RWPE2 (cell line): Measurements from ENCODE around the gene SRSF3.

ENCODE experiments used
- ATAC-seq: fragments of 200-7000 bp; cut with Tn5 transposase; 3 replicates; pipeline ENCODE4 v1.9.1; 2021; ENCODE audit warnings: low read depth
- DNase-seq: peaks from one replicate; pipeline ENCODE4 v3.0.0-alpha.2; 2020; ENCODE audit warnings: low spot score
- H3K27ac ChIP-seq: fragments of 450-650 bp; 2 replicates; pipeline ENCODE4 v1.5.1; 2017; ENCODE audit warnings: mild to moderate bottlenecking; ENCODE audit not compliant: poor library complexity, severe bottlenecking
- H3K27me3 ChIP-seq: fragments of 250-450 bp; sonication (Bioruptor Pico); 2 replicates; pipeline ENCODE4 v1.5.1; 2021; ENCODE audit warnings: mild to moderate bottlenecking, moderate library complexity; ENCODE audit not compliant: insufficient read depth, poor library complexity, severe bottlenecking
- H3K36me3 ChIP-seq: fragments of 250-450 bp; sonication (Bioruptor Pico); 2 replicates; pipeline ENCODE4 v1.5.1; 2020; ENCODE audit warnings: low read depth, mild to moderate bottlenecking, moderate library complexity
- H3K4me1 ChIP-seq: fragments of 250-450 bp; sonication (Bioruptor Pico); 2 replicates; pipeline ENCODE4 v1.5.1; 2021; ENCODE audit warnings: mild to moderate bottlenecking, moderate library complexity; ENCODE audit not compliant: insufficient read depth, poor library complexity, severe bottlenecking
- H3K4me3 ChIP-seq: fragments of 250-450 bp; sonication (Bioruptor Pico); 2 replicates; pipeline ENCODE4 v1.5.1; 2021; ENCODE audit warnings: mild to moderate bottlenecking, moderate library complexity; ENCODE audit not compliant: severe bottlenecking
- H3K9me3 ChIP-seq: fragments of 250-450 bp; sonication (Bioruptor Pico); 2 replicates; pipeline ENCODE4 v1.5.1; 2021; ENCODE audit warnings: mild to moderate bottlenecking, moderate library complexity; ENCODE audit not compliant: severe bottlenecking
- CTCF ChIP-seq: fragments of 450-650 bp; IDR thresholded peaks from one replicate; pipeline ENCODE4 v1.5.1; 2017; ENCODE audit warnings: mild to moderate bottlenecking, moderate library complexity; ENCODE audit not compliant: poor library complexity, severe bottlenecking

The SRSF3 gene

GRCh38 chr6:36636283-36636682 lies 42.1 kb downstream of the SRSF3 start:
- DNase-seq, result no peak
- no peak for TF ChIP-seq CTCF
- Histone ChIP-seq H3K36me3 (no peaks in the 10 kb centered on the region), H3K27me3 (no peaks in the 10 kb centered on the region), H3K4me3 (no peak overlapping the region), H3K4me1 (no peaks in the 10 kb centered on the region), H3K27ac (no peak overlapping the region), H3K9me3 (no peaks in the 10 kb centered on the region)
- no peak for ATAC-seq

- Histone ChIP-seq H3K4me3 (no peak overlapping the region), H3K9me3 (no peaks in the 10 kb centered on the region), H3K4me1 (no peaks in the 10 kb centered on the region), H3K27me3 (no peaks in the 10 kb centered on the region), H3K27ac (no peak overlapping the region), H3K36me3 (no peaks in the 10 kb centered on the region)
- no peak for TF ChIP-seq CTCF
- ATAC-seq (no peak), DNase-seq (no peak)
These were observed 42.7 kb downstream of the SRSF3 start for GRCh38 chr6:36636687-36637418.

GRCh38 chr6:36638579-36638978 lies 44.4 kb downstream of the SRSF3 start:
- Histone ChIP-seq H3K9me3 (no peaks in the 10 kb centered on the region), H3K27ac (no peak overlapping the region), H3K4me1 (peaks cover 11% of the 10 kb centered on the region), H3K36me3 (no peaks in the 10 kb centered on the region), H3K27me3 (no peaks in the 10 kb centered on the region), H3K4me3 (no peak overlapping the region)
- ATAC-seq (no peak), DNase-seq (no peak)
- no peak for TF ChIP-seq CTCF

GRCh38 chr6:36639171-36639808 lies 45.1 kb downstream of the SRSF3 start:
- H3K9me3 ChIP-seq, result no peaks in the 10 kb centered on the region
- ATAC-seq (no peak), DNase-seq (no peak)
- H3K27me3 ChIP-seq, result no peaks in the 10 kb centered on the region
- no peak for TF ChIP-seq CTCF
- H3K4me1 ChIP-seq, result peaks cover 16% of the 10 kb centered on the region
- no peak overlapping the region for H3K27ac ChIP-seq
- no peak overlapping the region for H3K4me3 ChIP-seq
- H3K36me3 ChIP-seq, result no peaks in the 10 kb centered on the region

- no peak for ATAC-seq
- H3K4me1 ChIP-seq, result peaks cover 22% of the 10 kb centered on the region
- DNase-seq, result no peak
- H3K36me3 ChIP-seq, result no peaks in the 10 kb centered on the region
- H3K27ac ChIP-seq, result no peak overlapping the region
- H3K4me3 ChIP-seq, result no peak overlapping the region
- TF ChIP-seq CTCF, result no peak
- H3K9me3 ChIP-seq, result no peaks in the 10 kb centered on the region
- no peaks in the 10 kb centered on the region for H3K27me3 ChIP-seq
These were observed 47.4 kb downstream of the SRSF3 start for GRCh38 chr6:36641543-36641942.
